ENCODE results near the gene EEIG1. TPM values are rescaled to one million over a fixed set of nuclear protein-coding genes. Genes with fewer than 3 reads are reported as not detected.
A peak's percentile ranks its signal among the peaks of the same experiment; 100 is the strongest.

Gene EEIG1
- total RNA-seq, 1 donor from 2014 or later: 26.4 TPM

DNA sequence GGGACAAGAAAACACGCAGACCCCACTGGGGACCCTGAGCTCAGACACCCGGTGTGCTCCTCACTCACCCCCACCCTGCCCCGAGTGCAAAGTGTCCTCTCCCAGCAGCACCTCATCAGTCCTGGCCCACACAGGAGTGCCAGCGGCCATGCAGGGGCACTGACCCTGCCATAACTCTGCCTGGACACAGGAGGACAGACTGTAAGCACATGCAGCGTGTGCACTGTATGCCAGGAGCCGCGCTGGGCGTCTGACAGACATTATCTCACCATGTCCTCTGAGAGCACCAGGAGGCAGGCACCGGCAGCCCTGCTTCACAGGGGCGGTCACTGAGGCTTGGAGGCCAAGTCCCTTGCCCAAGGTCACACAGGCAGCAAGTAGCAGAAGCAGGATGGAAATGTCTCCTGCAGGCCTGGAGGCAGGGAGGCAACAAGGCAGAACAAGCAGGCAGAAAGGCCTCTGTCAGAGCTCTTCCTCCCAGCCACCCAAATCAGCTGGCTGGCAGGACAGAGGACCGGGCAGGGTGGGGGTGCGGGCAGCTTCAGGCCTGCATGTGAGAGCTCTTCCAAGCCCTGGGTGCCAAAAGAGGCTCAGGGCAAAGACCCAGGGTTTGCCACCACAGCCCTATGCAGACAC is 8.4 kb downstream of the EEIG1 start:
- H3K4me3 Mint-ChIP-seq (ENCODE audit: unreplicated experiment): no peak overlapping the region

DNA sequence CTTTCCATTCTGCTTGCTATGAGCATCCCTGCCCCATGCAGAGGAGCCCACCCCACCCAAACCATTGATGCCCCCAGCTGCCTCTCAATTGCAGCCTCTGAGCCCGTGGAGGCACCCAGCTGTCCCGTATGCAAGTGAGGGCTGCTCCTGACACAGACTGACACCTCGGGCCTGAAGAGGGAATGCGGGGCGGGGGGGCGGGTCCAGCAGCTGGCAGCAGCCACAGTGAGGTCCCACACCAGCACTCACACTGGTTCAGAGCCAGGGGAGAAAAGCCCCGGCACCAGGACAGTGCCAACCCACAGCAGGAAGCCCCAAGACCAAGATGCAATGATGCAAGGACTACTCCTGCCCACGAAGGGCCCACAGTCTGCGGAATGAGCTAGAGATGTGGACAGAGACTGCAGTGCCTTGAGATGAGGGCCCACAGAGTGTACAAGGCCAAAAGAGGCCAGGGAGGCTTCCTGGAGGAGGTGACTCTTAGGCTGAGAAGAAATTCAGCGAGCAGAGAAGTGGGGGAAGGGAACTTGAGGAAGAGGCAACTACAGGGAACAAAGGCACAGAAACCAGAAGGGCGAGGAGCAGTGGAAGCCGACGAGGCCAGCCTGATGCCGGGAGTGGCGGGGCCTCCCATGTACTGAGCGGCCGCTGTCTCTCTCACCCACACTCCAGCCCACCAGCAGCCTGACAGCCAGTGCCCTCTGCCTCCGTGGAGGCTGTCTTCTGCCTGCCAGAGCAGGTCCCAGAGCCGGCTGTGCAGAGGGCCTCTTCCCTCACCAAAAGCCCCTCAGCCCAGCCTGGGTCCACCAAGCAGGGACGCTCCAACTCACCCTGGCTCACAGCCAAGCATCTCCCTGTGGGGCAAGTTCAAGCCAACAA is 9.2 kb downstream of the EEIG1 start:
- H3K4me1 Mint-ChIP-seq (ENCODE audit: low read depth, unreplicated experiment): peaks cover 40% of the 10 kb centered on the region
- H3K27ac ChIP-seq (ENCODE audit: low read depth, low read length): no peak overlapping the region
- H4K20me1 ChIP-seq (ENCODE audit: insufficient read depth, low read length): peaks cover 68% of the 10 kb centered on the region

More for the DNA sequence above, 8.4 kb downstream of the EEIG1 start:
- Histone ChIP-seq H3K36me3 (ENCODE audit: insufficient read depth, low read length) (no peaks in the 10 kb centered on the region), H2AFZ (ENCODE audit: low read depth, low read length) (no peak overlapping the region), H3K4me3 (ENCODE audit: insufficient read depth, low read depth, low read length) (no peak overlapping the region), H3K4me1 (ENCODE audit: insufficient read depth, low read length) (peaks cover 25% of the 10 kb centered on the region), H3K9ac (ENCODE audit: low read length) (no peak overlapping the region), H3K79me2 (ENCODE audit: insufficient read depth, low read length) (peaks cover 95% of the 10 kb centered on the region), H4K20me1 (ENCODE audit: insufficient read depth, low read length) (peaks cover 76% of the 10 kb centered on the region), H3K27me3 (ENCODE audit: insufficient read depth, low read length) (no peaks in the 10 kb centered on the region), H3K4me2 (ENCODE audit: low read length) (no peak overlapping the region), H3K9me3 (ENCODE audit: insufficient read depth, low read depth, low read length) (no peaks in the 10 kb centered on the region), H3K27ac (ENCODE audit: low read depth, low read length) (no peak overlapping the region)
- DNase-seq (ENCODE audit: low read depth) (no peak), FAIRE-seq (no peak)
- H3K9me3 Mint-ChIP-seq (ENCODE audit: unreplicated experiment): no peaks in the 10 kb centered on the region
- H3K4me1 Mint-ChIP-seq (ENCODE audit: low read depth, unreplicated experiment): peaks cover 40% of the 10 kb centered on the region
- TF ChIP-seq EZH2 (IDR thresholded peaks at IDR 0.05; ENCODE audit: insufficient read depth, low read length): no peak
- TF ChIP-seq, protein P1, sequence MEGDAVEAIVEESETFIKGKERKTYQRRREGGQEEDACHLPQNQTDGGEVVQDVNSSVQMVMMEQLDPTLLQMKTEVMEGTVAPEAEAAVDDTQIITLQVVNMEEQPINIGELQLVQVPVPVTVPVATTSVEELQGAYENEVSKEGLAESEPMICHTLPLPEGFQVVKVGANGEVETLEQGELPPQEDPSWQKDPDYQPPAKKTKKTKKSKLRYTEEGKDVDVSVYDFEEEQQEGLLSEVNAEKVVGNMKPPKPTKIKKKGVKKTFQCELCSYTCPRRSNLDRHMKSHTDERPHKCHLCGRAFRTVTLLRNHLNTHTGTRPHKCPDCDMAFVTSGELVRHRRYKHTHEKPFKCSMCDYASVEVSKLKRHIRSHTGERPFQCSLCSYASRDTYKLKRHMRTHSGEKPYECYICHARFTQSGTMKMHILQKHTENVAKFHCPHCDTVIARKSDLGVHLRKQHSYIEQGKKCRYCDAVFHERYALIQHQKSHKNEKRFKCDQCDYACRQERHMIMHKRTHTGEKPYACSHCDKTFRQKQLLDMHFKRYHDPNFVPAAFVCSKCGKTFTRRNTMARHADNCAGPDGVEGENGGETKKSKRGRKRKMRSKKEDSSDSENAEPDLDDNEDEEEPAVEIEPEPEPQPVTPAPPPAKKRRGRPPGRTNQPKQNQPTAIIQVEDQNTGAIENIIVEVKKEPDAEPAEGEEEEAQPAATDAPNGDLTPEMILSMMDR (IDR thresholded peaks at IDR 0.05; ENCODE audit: insufficient read depth, low read depth, low read length): no peak
- H3K36me3 Mint-ChIP-seq (ENCODE audit: low read depth, unreplicated experiment): peaks cover 5% of the 10 kb centered on the region
- H3K27me3 Mint-ChIP-seq (ENCODE audit: low read depth, unreplicated experiment): peaks cover 2% of the 10 kb centered on the region
- no peak overlapping the region for H3K27ac Mint-ChIP-seq (ENCODE audit: unreplicated experiment)

More for the DNA sequence above, 9.2 kb downstream of the EEIG1 start:
- no peaks in the 10 kb centered on the region for H3K9me3 Mint-ChIP-seq (ENCODE audit: unreplicated experiment)
- peaks cover 5% of the 10 kb centered on the region for H3K36me3 Mint-ChIP-seq (ENCODE audit: low read depth, unreplicated experiment)
- Histone ChIP-seq H3K79me2 (ENCODE audit: insufficient read depth, low read length) (peaks cover 95% of the 10 kb centered on the region), H2AFZ (ENCODE audit: low read depth, low read length) (no peak overlapping the region), H3K4me3 (ENCODE audit: insufficient read depth, low read depth, low read length) (no peak overlapping the region), H3K4me2 (ENCODE audit: low read length) (no peak overlapping the region), H3K27me3 (ENCODE audit: insufficient read depth, low read length) (no peaks in the 10 kb centered on the region), H3K9ac (ENCODE audit: low read length) (no peak overlapping the region), H3K36me3 (ENCODE audit: insufficient read depth, low read length) (no peaks in the 10 kb centered on the region), H3K9me3 (ENCODE audit: insufficient read depth, low read depth, low read length) (no peaks in the 10 kb centered on the region), H3K4me1 (ENCODE audit: insufficient read depth, low read length) (peaks cover 26% of the 10 kb centered on the region)
- FAIRE-seq: no peak
- DNase-seq (ENCODE audit: low read depth): no peak
- TF ChIP-seq EZH2 (IDR thresholded peaks at IDR 0.05; ENCODE audit: insufficient read depth, low read length): no peak
- TF ChIP-seq, protein P1 (IDR thresholded peaks at IDR 0.05; ENCODE audit: insufficient read depth, low read depth, low read length): no peak
- H3K27me3 Mint-ChIP-seq (ENCODE audit: low read depth, unreplicated experiment): peaks cover 2% of the 10 kb centered on the region
- H3K4me3 Mint-ChIP-seq (ENCODE audit: unreplicated experiment): peak overlapping the region; percentile 69
- peak overlapping the region; percentile 75 for H3K27ac Mint-ChIP-seq (ENCODE audit: unreplicated experiment)

All from astrocyte (in vitro differentiated cells and primary cell).